Kasumi-1 (cell line): ENCODE measurements around the gene ERGIC1.

Experiments used
- DNase-seq, 2 experiments: peaks; one replicate each; lab custom pipeline; 2025; lab: John Stamatoyannopoulos, UW

ERGIC1 gene

GRCh38 chr5:172866378-172866777, 32.3 kb downstream of the ERGIC1 start:
- no peak for DNase-seq

- no peak for DNase-seq
Observed at GRCh38 chr5:172866802-172867748, 33.0 kb downstream of the ERGIC1 start.

GRCh38 chr5:172867761-172868435, 33.8 kb downstream of the ERGIC1 start:
- no peak for DNase-seq

- DNase-seq = no peak
Observed at GRCh38 chr5:172868436-172868923, 34.4 kb downstream of the ERGIC1 start.

GRCh38 chr5:172868924-172869591, 35.0 kb downstream of the ERGIC1 start:
- no peak for DNase-seq

- no peak for DNase-seq
Observed at GRCh38 chr5:172869691-172870090, 35.6 kb downstream of the ERGIC1 start.

- DNase-seq = no peak
Observed at GRCh38 chr5:172870291-172870714, 36.3 kb downstream of the ERGIC1 start.

- DNase-seq = no peak
Observed at GRCh38 chr5:172870715-172871461, 36.8 kb downstream of the ERGIC1 start.

- DNase-seq = no peak
Observed at GRCh38 chr5:172871536-172871935, 37.5 kb downstream of the ERGIC1 start.

- DNase-seq = no peak
Observed at GRCh38 chr5:172871982-172872381, 37.9 kb downstream of the ERGIC1 start.

GRCh38 chr5:172872997-172873491, 39.0 kb downstream of the ERGIC1 start:
- DNase-seq = peak in 1 of 2 experiments; percentile 3

- DNase-seq = no peak
Observed at GRCh38 chr5:172873513-172873912, 39.5 kb downstream of the ERGIC1 start.

- DNase-seq = no peak
Observed at GRCh38 chr5:172874647-172875504, 40.8 kb downstream of the ERGIC1 start.

GRCh38 chr5:172875505-172876279, 41.6 kb downstream of the ERGIC1 start:
- no peak for DNase-seq

- no peak for DNase-seq
Observed at GRCh38 chr5:172876578-172876977, 42.5 kb downstream of the ERGIC1 start.

- no peak for DNase-seq
Observed at GRCh38 chr5:172877466-172878260, 43.6 kb downstream of the ERGIC1 start.

- DNase-seq = no peak
Observed at GRCh38 chr5:172878585-172878932, 44.5 kb downstream of the ERGIC1 start.

- DNase-seq = no peak
Observed at GRCh38 chr5:172878933-172879752, 45.1 kb downstream of the ERGIC1 start.
